HepG2 (cell line): ENCODE data around the gene OTOP3. TPM values are rescaled to one million over a fixed set of nuclear protein-coding genes. Genes with fewer than 3 reads are reported as not detected.

ENCODE experiments used
- AHR ChIP-seq: IDR thresholded peaks from 2 replicates; pipeline ENCODE4 v1.6.1; 2018; ENCODE audit warnings: missing genetic modification reagents, missing compliant biosample characterization
- BORCS8-MEF2B ChIP-seq: sonication (generic); formaldehyde crosslinking; IDR thresholded peaks from 2 replicates; pipeline ENCODE4 v1.8.0; 2022; ENCODE audit warnings: mild to moderate bottlenecking, missing genetic modification reagents
- CC2D1A ChIP-seq: sonication (generic); formaldehyde crosslinking; IDR thresholded peaks from 2 replicates; pipeline ENCODE4 v1.8.1; 2023; ENCODE audit warnings: mild to moderate bottlenecking, missing genetic modification reagents
- FOXO1 ChIP-seq: sonication (generic); formaldehyde crosslinking; IDR thresholded peaks from 2 replicates; pipeline ENCODE4 v1.4.0; 2020; ENCODE audit warnings: missing genetic modification reagents
- HOXA5 ChIP-seq: sonication (generic); formaldehyde crosslinking; IDR thresholded peaks from 2 replicates; pipeline ENCODE4 v1.4.0; 2020; ENCODE audit warnings: missing genetic modification reagents
- KDM4B ChIP-seq: sonication (generic); formaldehyde crosslinking; IDR thresholded peaks from 2 replicates; pipeline ENCODE4 v1.4.0; 2020; ENCODE audit warnings: missing genetic modification reagents
- MAF1 ChIP-seq: sonication (generic); formaldehyde crosslinking; IDR thresholded peaks from 2 replicates; pipeline ENCODE4 v1.5.0; 2020; ENCODE audit warnings: missing genetic modification reagents, borderline replicate concordance
- NR0B2 ChIP-seq: sonication (generic); formaldehyde crosslinking; IDR thresholded peaks from 2 replicates; pipeline ENCODE4 v1.4.0; 2020; ENCODE audit warnings: mild to moderate bottlenecking, missing genetic modification reagents
- PAWR ChIP-seq: sonication (generic); formaldehyde crosslinking; IDR thresholded peaks from 2 replicates; pipeline ENCODE4 v1.4.0; 2020; ENCODE audit warnings: missing genetic modification reagents, mild to moderate bottlenecking, borderline replicate concordance
- POLR2AphosphoS2 ChIP-seq: IDR thresholded peaks from 2 replicates; pipeline ENCODE4 v1.6.1; 2011; ENCODE audit warnings: low read depth, low read length, improper control_type of control experiment
- SMAD1 ChIP-seq: sonication (generic); formaldehyde crosslinking; IDR thresholded peaks from 2 replicates; pipeline ENCODE4 v1.4.0; 2020; ENCODE audit warnings: missing genetic modification reagents, low read depth, mild to moderate bottlenecking, borderline replicate concordance
- STAG1 ChIP-seq: sonication (generic); formaldehyde crosslinking; IDR thresholded peaks from 2 replicates; pipeline ENCODE4 v1.4.0; 2020; ENCODE audit warnings: missing genetic modification reagents
- ZC3H4 ChIP-seq: sonication (generic); formaldehyde crosslinking; IDR thresholded peaks from 2 replicates; pipeline ENCODE4 v1.4.0; 2020; ENCODE audit warnings: missing genetic modification reagents, borderline replicate concordance
- ZHX1 ChIP-seq: sonication (generic); formaldehyde crosslinking; IDR thresholded peaks from 2 replicates; pipeline ENCODE4 v1.8.1; 2022; ENCODE audit warnings: low read depth, mild to moderate bottlenecking, missing genetic modification reagents
- ZNF160 ChIP-seq: sonication (generic); formaldehyde crosslinking; IDR thresholded peaks from 2 replicates; pipeline ENCODE4 v1.8.0; 2022; ENCODE audit warnings: mild to moderate bottlenecking, inconsistent platforms, missing genetic modification reagents
- ZNF598 ChIP-seq: sonication (generic); formaldehyde crosslinking; IDR thresholded peaks from 2 replicates; pipeline ENCODE4 v1.5.1; 2020; ENCODE audit warnings: mild to moderate bottlenecking, missing genetic modification reagents, borderline replicate concordance
- ZNF749 ChIP-seq: sonication (generic); formaldehyde crosslinking; IDR thresholded peaks from 2 replicates; pipeline ENCODE4 v1.8.0; 2022; ENCODE audit warnings: mild to moderate bottlenecking, missing genetic modification reagents, moderate library complexity, borderline replicate concordance
- ZSCAN5A ChIP-seq: sonication (generic); formaldehyde crosslinking; IDR thresholded peaks from 2 replicates; pipeline ENCODE4 v1.8.0; 2022; ENCODE audit warnings: mild to moderate bottlenecking, missing genetic modification reagents, borderline replicate concordance
- polyA plus RNA-seq, 8 experiments: library from polyadenylated mRNA; depleted of rRNA in 3 of 8; stranded (reverse) in 7 of 8; unstranded in 1 of 8; fragments of >200 nt; fragmentation: Illumina TruSeq in 4 of 8; extraction: Trizol in 4 of 8; gene quantifications; 2 replicates each; pipeline versions ENCODE4 v1.2.1 to v1.2.3, GENCODE V29; 2011 to 2016; ENCODE audit warnings: low read depth in 4 of 8, missing spikeins in 1 of 8, mixed read lengths in 1 of 8; ENCODE audit not compliant: insufficient read depth in 1 of 8
- total RNA-seq, 5 experiments: library from RNA; depleted of rRNA; stranded (reverse); fragments of >200 nt; fragmentation: Illumina TruSeq; extraction: Trizol; gene quantifications; 2 replicates each; pipeline ENCODE4 v1.2.3, GENCODE V29; 2016; ENCODE audit warnings: low read depth in 1 of 5
- TF ChIP-seq, protein P1 (sequence below): sonication (generic); formaldehyde crosslinking; IDR thresholded peaks from 2 replicates; pipeline ENCODE4 v1.5.0; 2020; ENCODE audit warnings: mild to moderate bottlenecking, missing genetic modification reagents
- TF ChIP-seq, protein P2 (sequence below): IDR thresholded peaks from 2 replicates; pipeline ENCODE4 v1.6.1; 2016; ENCODE audit warnings: mild to moderate bottlenecking
- TF ChIP-seq, protein P3 (sequence below): sonication (generic); formaldehyde crosslinking; IDR thresholded peaks from 2 replicates; pipeline ENCODE4 v1.4.0; 2020; ENCODE audit warnings: missing genetic modification reagents

Gene OTOP3
- total and polyA plus RNA-seq, 2 of the 13 experiments (the other 11 are each of a cell fraction or from before 2014, with no cell fraction given): not detected

GRCh38 chr17:74971069-74971841 is 35.6 kb downstream of the OTOP3 start (continued):
- no peak for TF ChIP-seq FOXO1 (CRISPR knock-in tag)
- TF ChIP-seq, protein P1, sequence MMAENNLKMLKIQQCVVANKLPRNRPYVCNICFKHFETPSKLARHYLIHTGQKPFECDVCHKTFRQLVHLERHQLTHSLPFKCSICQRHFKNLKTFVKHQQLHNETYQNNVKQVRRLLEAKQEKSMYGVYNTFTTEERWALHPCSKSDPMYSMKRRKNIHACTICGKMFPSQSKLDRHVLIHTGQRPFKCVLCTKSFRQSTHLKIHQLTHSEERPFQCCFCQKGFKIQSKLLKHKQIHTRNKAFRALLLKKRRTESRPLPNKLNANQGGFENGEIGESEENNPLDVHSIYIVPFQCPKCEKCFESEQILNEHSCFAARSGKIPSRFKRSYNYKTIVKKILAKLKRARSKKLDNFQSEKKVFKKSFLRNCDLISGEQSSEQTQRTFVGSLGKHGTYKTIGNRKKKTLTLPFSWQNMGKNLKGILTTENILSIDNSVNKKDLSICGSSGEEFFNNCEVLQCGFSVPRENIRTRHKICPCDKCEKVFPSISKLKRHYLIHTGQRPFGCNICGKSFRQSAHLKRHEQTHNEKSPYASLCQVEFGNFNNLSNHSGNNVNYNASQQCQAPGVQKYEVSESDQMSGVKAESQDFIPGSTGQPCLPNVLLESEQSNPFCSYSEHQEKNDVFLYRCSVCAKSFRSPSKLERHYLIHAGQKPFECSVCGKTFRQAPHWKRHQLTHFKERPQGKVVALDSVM (CRISPR knock-in tag): peak; percentile 71
- TF ChIP-seq, protein P2, sequence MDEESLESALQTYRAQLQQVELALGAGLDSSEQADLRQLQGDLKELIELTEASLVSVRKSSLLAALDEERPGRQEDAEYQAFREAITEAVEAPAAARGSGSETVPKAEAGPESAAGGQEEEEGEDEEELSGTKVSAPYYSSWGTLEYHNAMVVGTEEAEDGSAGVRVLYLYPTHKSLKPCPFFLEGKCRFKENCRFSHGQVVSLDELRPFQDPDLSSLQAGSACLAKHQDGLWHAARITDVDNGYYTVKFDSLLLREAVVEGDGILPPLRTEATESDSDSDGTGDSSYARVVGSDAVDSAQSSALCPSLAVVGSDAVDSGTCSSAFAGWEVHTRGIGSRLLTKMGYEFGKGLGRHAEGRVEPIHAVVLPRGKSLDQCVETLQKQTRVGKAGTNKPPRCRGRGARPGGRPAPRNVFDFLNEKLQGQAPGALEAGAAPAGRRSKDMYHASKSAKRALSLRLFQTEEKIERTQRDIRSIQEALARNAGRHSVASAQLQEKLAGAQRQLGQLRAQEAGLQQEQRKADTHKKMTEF (CRISPR knock-in tag): no peak
- no peak for TF ChIP-seq ZC3H4 (CRISPR knock-in tag)
- no peak for TF ChIP-seq ZSCAN5A
- no peak for TF ChIP-seq MAF1 (CRISPR knock-in tag)
- TF ChIP-seq AHR (CRISPR knock-in tag): no peak
- no peak for TF ChIP-seq ZNF598
- TF ChIP-seq NR0B2 (CRISPR knock-in tag): no peak
- TF ChIP-seq, protein P3, sequence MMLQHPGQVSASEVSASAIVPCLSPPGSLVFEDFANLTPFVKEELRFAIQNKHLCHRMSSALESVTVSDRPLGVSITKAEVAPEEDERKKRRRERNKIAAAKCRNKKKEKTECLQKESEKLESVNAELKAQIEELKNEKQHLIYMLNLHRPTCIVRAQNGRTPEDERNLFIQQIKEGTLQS: no peak
- TF ChIP-seq ZNF749 (CRISPR knock-in tag): 0 out of 2 replicates have a peak, but pooled peaks have one; percentile 3
- no peak for TF ChIP-seq PAWR
- TF ChIP-seq POLR2AphosphoS2: no peak
- TF ChIP-seq CC2D1A: no peak
- TF ChIP-seq SMAD1 (CRISPR knock-in tag): 0 out of 2 replicates have a peak, but pooled peaks have one; percentile 67
- no peak for TF ChIP-seq KDM4B (CRISPR knock-in tag)
- TF ChIP-seq ZNF160: no peak
- TF ChIP-seq BORCS8-MEF2B (CRISPR knock-in tag): no peak
- TF ChIP-seq STAG1 (CRISPR knock-in tag): no peak
- no peak for TF ChIP-seq HOXA5 (CRISPR knock-in tag)
- TF ChIP-seq ZHX1 (CRISPR knock-in tag): 0 out of 2 replicates have a peak, but pooled peaks have one; percentile 6
